Lung microvascular endothelial cell (primary cell): ENCODE measurements around the gene LRRC3C. TPM values are rescaled to one million over a fixed set of nuclear protein-coding genes. Genes with fewer than 3 reads are reported as not detected.
"Not testable (repeated sequence)": the region's sequence is repeated elsewhere in the genome, so short reads cannot be mapped to it uniquely, and the experiment has no call there.

Experiments used
- DNase-seq, 2 donors: peaks; one replicate each; pipeline versions ENCODE4 v3.0.0 to v3.0.0-alpha.2; 2010; ENCODE audit warnings: low read depth in 2 of 2
- total RNA-seq: library from RNA; depleted of rRNA; stranded (reverse); fragments of >200 nt; gene quantifications from 2 replicates; pipeline ENCODE4 v1.2.1, GENCODE V29; 2014

Gene LRRC3C
- total RNA-seq = not detected in 2 replicates

GRCh38 chr17:39927101-39927928, at the start of gene LRRC3C, which contains the start of gene ORMDL3:
LRRC3C (plus strand) TSS chr17:39927732; CDS start chr17:39941524, 13,792 bp downstream.
ORMDL3 (minus strand) TSS chr17:39927601; CDS start chr17:39924203, 3,398 bp downstream.
- DNase-seq = peak; percentile 94 to 96

DNA sequence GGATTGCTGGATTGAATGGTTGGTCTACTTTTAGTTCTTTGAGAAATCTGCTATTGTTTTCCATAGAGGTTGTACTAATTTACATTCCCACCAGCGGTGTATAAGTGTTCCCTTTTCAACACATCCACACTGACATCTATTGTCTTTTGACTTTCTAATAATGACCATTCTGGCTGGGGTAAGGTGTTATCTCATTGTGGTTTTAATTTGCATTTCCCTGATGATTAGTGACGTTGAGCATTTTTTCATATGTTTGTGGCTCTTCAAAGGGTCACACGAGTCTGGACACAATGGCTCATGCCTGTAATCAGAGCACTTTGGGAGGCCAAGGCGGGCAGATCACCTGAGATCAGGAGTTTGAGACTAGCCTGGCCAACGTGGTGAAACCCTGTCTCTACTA, 41.4 kb upstream of the LRRC3C start:
- not testable (repeated sequence) for DNase-seq

DNA sequence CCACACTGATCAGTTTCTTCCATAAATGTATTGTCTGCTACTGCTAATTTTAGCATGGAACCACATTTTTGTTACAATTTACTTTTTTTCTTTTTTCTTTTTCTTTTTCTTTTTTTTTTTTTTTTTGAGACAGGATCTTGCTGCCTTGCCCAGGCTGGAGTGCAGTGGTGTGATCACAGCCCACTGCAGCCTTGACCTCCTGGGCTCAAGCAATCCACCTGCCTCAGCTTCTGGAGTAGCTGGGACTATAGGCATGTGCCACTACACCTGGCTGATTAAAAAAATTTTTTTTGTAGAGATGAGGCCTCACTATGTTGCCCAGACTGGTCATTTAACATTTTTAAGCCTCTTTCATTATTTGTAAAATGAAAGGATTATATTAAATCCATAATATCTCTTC, 40.5 kb upstream of the LRRC3C start:
- no peak for DNase-seq

- DNase-seq = no peak
These were observed 38.3 kb upstream of the LRRC3C start for GRCh38 chr17:39889200-39889599.

DNA sequence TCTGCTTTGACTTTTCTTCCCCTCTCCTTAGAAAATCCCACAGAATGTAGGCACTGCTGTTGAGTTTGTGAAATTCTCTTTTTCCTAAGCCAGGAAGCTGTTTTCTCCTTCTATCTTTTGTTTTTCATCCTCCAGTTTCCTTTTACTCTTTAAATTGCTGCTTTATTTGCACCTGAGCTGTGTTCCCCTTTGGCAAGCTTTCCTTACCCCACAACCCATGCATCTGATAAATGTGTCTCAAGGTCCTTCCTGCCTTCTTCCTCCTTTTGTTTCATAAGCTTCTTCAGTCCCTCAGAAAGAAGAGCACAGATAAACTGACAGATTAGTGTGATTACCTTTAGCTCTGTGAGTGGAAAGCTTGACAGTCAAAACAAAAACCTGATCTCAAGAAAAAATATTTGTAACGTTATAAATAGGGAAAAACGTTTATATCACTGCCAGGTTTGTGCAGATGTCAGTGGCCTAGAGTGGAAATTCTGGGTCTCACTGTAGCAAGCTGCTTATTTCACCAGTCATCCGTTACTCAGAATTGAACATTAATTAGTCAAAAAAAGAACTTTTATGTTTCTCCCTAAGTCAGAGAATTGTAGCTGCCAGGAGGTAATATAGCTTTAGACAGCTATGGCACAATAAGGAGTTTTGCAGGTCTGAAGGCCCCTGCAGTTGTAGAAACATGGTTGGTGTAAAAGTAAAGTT, 32.7 kb upstream of the LRRC3C start:
- DNase-seq = no peak

- DNase-seq = no peak
These were observed 29.4 kb upstream of the LRRC3C start for GRCh38 chr17:39898088-39898487.

GRCh38 chr17:39899215-39899614, 28.3 kb upstream of the LRRC3C start:
- no peak for DNase-seq

DNA sequence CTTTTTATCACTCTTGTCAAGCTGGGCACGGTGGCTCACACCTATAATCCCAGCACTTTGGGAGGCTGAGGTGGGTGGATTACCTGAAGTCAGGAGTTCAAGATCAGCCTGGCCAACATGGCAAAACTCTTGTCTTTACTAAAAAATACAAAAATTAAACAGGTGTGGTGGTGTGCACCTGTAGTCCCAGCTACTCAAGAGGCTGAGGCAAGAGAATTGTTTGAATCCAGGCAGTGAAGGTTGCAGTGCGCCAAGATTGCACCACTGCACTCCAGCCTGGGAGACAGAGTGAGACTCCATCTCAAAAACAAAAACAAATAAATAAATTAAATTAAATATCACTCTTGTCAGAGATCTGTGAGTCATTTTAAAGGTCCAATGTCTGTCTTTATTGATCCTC, 25.5 kb upstream of the LRRC3C start:
- not testable (repeated sequence) for DNase-seq

DNA sequence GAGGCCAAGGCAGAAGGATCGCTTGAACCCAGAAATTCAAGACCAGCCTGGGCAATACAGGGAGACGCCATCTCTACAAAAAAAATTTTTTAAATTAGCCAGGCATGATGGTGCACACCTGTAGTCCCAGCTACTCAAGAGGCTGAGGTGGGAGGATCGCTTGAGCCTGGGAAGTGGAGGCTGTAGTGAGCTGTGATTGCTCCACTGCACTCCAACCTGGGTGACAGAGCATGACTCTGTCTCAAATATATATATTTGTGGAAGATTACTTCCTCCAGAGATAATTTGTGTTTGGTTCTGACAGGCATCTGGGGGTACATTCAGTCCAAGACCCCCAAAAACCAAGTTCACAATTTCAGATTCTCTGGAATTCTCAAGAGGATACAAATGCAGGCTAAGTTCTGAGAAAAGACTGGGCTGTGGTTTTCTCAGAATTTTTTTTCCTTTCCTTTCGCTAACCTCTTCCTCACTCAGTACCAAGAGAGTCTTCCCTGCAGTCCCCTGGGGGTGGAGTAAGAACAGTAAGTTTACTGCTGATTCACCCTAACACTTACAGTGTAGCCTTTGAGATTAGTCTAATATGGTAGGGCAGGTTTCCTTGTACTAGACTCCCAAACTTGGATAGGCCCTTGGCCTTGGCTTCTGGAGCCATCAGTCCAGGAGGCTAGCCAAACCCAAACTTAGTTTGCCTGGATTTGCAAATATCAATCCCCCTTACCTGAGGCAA, 24.2 kb upstream of the LRRC3C start:
- DNase-seq = no peak

- DNase-seq = no peak
These were observed 22.6 kb upstream of the LRRC3C start for GRCh38 chr17:39904990-39905288.

- no peak for DNase-seq
These were observed 18.7 kb upstream of the LRRC3C start for GRCh38 chr17:39908789-39909352.

DNA sequence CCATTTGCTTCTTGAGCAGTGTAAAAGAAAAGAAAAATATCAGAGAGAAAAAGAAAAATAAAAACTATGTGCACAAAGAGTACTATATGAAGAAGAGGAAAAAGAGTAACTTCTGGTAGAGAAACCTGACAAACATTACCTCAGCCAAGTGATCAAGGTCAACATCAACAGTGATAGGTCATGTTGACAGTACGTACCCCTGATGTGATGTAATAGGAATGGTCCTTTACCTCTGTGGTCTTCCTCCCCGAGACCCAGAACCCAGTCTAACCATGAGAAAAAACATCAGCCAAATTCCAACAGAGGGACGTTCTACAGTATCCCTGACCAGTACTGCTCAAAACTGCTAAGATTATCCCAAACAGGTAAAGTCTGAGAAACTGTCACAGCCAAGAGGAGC, 13.5 kb upstream of the LRRC3C start:
- DNase-seq = no peak

DNA sequence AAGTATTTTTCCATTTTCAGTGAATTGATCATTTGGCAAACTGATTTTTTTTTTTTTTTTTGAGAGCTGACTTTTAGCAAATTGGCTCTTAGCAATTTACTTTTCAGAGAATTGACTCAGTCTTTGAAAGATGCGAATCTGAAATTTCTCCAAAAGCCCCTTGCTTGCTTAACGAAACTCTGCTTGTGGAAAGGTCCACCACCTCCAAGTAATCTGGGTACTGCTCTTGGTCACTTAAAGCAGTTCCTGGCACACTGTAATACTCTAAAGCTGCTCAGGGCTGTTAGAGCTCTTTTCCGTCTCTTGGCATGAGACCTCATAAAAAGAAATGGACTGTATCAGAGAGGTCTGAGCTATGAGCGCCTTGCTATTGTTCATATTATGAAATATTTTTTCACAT, 12.0 kb upstream of the LRRC3C start:
- DNase-seq = no peak

GRCh38 chr17:39916918-39917317, 10.6 kb upstream of the LRRC3C start:
- DNase-seq = peak in 1 of 2 donors; percentile 11

DNA sequence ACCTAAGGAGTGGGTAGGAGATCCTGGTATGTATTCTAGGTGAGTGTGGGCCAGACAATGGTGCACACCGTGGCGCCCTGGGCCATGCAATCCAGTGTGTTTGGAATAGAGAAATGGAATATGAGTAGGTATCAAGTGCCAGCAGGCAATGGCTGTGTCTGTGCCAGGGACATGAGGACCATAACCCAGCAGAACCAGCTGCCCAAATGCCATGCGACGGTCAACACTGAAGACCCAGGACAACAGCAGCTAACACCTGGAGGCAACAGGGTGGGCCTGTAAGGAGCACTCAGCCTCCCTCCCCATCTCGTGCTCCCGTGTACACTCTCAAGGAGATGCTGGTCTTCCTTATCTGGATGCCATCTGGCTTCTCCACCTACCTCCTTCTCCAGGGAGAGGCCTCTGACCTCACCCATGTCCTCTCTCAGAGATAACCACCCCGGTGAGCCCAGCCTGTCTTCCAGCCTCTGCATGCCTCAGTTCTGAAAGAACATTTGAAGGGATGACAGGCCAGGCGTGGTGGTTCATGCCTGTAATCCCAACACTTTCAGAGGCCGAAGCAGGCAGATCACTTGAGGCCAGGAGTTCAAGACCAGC, 8.3 kb upstream of the LRRC3C start:
- no peak for DNase-seq

DNA sequence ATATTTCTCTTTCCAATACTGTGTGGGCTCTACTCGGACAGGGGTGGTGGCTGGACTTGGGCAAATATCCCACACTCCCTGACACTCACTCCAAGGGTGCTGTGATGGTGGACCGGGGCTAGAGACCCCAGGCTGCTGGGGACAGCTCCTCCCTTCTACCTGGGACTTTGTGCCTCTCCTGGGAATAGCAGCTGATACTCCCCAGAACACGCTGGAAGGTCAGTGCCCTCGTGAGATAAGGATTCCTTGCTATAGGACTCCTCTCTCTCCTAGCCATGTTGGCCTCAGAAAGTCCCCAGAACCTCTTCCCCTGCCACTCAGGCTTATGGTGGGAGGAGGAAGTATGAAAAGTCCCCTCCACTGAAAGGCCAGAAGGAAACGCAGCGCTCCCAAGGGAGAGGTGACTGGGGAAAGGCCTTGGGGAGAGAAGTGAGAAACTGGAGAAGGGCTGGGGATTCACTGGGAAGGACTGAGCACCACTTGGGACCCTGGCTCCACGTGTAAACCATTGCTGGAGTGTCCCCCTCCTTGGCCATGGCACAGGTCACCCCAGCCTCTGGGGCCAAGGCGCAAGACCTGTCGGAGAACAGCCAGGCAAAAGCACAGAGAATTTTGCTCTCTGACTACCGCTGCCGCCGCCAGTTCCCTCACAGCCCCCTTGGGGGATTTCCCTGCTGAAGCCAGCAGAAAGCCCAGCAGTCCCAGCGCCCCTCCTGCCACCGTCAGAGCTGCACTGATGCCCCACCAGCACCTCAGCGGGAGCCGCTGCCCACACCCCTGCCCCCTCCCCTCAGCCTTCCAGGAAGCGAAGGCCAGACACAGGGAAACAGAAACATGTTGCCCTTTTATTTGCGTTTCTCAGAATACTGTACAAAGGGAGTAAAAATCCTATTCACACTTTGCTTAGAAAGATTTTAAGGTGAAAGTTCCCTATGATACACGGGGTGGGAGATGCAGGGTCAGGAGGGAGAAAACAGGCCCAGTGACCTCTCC, 7.0 kb upstream of the LRRC3C start:
- DNase-seq = no peak

DNA sequence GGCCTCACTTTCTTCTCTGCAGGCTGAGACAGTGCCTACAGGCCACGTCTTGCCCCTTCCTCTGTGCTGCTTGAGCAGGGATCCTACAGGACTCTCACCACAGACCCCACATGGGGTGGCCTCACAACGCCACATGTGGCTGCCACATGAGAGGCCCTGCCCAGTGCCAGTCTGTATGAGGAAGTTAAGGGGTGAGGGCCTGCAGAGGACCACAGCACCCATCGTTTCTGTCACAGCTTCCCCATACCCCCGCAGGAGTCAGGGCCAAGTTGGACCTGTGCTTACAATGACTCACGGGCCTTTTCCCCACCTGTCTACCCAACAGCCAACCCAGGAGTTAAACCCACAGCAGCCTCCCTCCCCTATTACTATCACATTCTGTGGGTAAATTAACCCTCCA, 6.2 kb upstream of the LRRC3C start:
- DNase-seq = no peak

GRCh38 chr17:39922006-39922405, 5.5 kb upstream of the LRRC3C start:
- DNase-seq = no peak

- no peak for DNase-seq
These were observed 4.3 kb upstream of the LRRC3C start for GRCh38 chr17:39923230-39923629.
